Stimulated activated CD4-positive, alpha-beta T cell treated with anti-CD3 and anti-CD28 coated beads, TNF-alpha, amount 100 ng/mL, for 1 hour (primary cell): ENCODE results near the gene MPV17.
"Not testable (repeated sequence)": the region's sequence is repeated elsewhere in the genome, so short reads cannot be mapped to it uniquely, and the experiment has no call there.

ENCODE experiments used
- DNase-seq, 3 donors: peaks; one replicate each; pipeline ENCODE4 v3.0.0-alpha.2; 2020; ENCODE audit warnings: low read depth in 3 of 3, low spot score in 1 of 3

MPV17 gene

GRCh38 chr2:27300606-27301005 lies 22.3 kb downstream of the MPV17 start:
- DNase-seq, result not testable (repeated sequence)

DNA sequence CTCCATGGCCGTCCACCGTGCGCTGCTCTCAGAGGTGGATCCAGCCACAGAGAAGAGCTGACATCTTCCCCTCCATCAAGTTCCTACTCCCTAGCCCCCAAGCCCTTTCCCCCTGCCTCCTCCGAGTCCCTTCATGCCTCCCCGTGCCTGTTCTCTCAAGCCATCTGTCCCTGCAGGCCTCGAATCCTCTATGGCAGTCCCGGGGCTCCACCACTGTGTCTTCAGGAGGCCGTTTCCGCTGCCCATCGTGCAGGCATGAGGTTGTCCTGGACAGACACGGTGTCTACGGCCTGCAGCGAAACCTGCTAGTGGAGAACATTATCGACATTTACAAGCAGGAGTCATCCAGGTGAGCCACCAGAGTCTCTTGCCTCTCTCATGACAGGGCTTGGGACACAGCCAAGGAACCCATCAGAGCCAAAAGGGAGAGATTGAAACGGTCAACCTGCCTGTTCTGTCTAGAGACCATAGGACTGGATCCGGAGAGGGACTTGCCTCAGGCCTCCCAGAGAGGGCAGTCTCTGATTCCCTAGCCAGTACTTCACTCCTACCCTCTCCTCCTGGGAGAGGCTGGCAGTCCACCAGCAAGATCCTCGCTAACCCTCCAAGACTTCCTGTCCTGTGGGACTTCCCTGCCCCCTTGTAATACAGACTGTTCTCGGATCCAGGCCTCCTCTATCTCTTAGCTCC lies 24.4 kb downstream of the MPV17 start:
- no peak for DNase-seq

GRCh38 chr2:27297195-27297594 lies 25.7 kb downstream of the MPV17 start:
- no peak for DNase-seq

- DNase-seq, result no peak
These were observed 26.4 kb downstream of the MPV17 start for GRCh38 chr2:27296481-27296880.

- no peak for DNase-seq
These were observed 28.0 kb downstream of the MPV17 start for GRCh38 chr2:27294928-27295327.

DNA sequence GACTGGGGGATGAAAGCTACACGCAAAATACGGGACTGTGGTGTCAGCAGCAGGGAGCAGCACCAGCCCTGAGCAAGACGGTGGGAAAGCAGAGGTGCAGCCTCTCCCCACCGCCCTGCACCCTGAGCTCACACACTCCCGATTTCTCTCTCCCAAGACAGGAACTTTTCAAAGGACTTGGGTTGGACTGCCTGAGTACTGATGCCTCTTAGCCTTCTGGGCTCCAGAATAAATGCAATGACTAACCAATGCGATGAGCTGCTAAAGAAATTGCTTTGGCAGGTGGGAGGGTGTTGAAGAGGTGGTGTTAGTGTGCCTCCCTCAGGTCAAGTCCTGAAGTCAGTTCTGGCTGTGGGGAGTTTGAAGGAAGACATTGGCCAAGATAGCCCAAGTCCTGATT lies 31.0 kb downstream of the MPV17 start:
- DNase-seq, result no peak

DNA sequence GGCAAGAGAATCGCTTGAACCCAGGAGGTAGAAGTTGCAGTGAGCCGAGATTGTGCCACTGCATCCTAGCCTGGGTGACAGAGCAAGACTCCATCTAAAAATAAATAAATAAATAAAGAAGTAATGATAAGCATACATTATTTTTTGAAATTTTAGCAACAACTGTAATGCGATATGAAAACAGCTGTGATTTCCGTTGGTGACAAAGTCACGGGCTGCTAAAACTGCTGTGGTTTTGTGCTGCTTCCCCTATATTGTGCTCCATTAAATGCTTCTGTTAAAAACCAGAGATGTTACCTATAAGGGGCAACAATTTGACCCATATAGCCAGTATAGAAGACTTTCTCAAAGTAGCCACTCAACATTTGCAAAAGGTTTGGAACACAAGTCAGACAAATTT lies 32.3 kb downstream of the MPV17 start:
- no peak for DNase-seq

- DNase-seq, result no peak
These were observed 34.3 kb downstream of the MPV17 start for GRCh38 chr2:27288610-27289009.

- DNase-seq, result no peak
These were observed 37.4 kb downstream of the MPV17 start for GRCh38 chr2:27285481-27285880.

GRCh38 chr2:27284996-27285395 lies 37.9 kb downstream of the MPV17 start:
- DNase-seq, result no peak

GRCh38 chr2:27282892-27283291 lies 40.0 kb downstream of the MPV17 start:
- no peak for DNase-seq

DNA sequence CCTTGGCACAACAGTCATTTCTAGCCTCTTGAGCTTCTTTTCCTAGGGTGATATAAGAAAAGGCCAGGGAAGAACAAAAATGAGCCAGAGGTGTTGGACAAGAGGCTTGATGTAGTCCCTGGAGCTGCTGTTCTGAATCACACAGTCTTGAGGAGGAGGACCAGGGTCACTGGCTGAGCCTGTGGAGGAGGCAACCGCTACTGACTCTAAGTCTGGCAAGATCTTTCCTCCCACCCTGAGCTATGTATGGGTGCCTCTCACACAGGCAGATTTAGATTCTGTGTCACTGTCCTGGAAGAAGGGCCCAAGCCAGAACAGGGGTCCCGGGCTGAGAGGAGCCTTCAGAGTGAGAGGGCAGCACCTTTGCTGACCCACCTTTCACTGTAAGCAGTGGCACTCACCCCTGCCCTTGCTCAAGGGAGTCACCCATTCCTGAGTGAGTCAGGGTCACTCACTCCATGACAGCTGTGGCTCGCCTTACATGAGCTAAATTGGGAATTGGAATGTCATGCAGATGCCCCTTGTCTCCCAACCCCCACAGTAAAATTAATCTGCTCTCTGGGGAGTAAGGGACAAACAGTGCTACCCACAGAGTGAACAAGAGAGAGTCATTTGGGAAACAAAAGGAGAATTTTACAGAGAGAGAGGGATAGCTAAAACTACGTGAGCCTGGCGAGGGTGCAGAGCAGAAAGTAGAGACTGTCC lies 40.9 kb downstream of the MPV17 start, which contains the start of gene TRIM54:
Gene TRIM54 (plus strand): TSS at position 575 of the 705 bp plus-strand sequence. CDS start 303 bp downstream, outside the sequence.
- DNase-seq, result no peak

DNA sequence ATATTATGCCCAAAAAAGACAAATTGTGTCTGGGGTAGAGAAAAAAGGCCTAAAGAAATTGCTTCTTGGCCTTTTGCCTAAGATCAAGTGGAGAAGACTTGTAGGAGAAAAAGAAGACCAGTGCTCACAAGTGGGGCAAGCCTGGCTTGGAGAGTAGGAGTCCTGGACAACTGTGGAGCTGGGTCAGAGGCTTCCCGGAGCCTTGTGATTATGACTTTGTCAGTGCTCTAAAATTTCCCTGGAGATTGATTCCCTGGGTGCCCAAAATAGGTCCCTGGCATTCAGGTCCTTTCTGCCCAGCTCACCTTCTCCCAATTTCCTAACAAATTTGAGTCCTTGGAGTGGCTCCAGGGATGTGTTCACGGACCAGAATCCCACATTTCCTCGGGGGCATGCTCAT lies 41.5 kb downstream of the MPV17 start:
- DNase-seq, result no peak

- no peak for DNase-seq
These were observed 42.1 kb downstream of the MPV17 start for GRCh38 chr2:27280826-27281225.

DNA sequence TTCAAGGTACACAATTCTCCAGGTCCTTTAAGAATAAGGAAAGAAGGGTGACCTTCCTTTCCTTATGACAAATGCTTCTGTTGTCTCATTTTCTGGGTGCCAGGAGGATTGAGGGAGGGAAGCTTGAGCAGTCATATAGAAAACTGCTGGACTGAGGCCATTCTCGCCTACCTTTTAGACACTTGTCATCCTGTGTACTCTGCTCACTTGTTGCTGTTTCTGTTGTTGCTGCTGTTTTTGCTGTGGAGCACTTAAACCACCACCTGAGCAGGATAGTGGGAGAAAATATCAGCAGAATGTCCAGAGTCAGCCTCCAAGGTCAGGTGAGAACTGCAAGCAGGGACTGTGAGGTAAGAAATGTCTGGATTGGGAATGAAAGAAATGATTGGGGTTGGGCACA lies 44.9 kb downstream of the MPV17 start:
- no peak for DNase-seq

- no peak for DNase-seq
These were observed 47.4 kb downstream of the MPV17 start, which contains the start of gene DNAJC5G for GRCh38 chr2:27275211-27276150. DNAJC5G (plus strand) TSS chr2:27275433; CDS start chr2:27276729, 1,296 bp downstream.

GRCh38 chr2:27272537-27273522 lies 50.1 kb downstream of the MPV17 start:
- DNase-seq, result not testable (repeated sequence)

- DNase-seq, result no peak
These were observed 51.1 kb downstream of the MPV17 start for GRCh38 chr2:27271631-27272340.

GRCh38 chr2:27270670-27271069 lies 52.2 kb downstream of the MPV17 start:
- no peak for DNase-seq

GRCh38 chr2:27270131-27270530 lies 52.8 kb downstream of the MPV17 start:
- no peak for DNase-seq
